Tibial artery (tissue), 4 donors: ENCODE data around the gene STRIP1.
A peak's percentile ranks its signal among the peaks of the same experiment; 100 is the strongest.

Experiments used
- DNase-seq, 2 donors: peaks; one replicate each; pipeline ENCODE4 v3.0.0-alpha.2; 2019
- H3K27ac ChIP-seq, 2 donors: fragments of 200-600 bp; sonication (generic) in 1 of 2; 1 replicate in 1 of 2; 2 replicates in 1 of 2; pipeline ENCODE4 v1.5.1; 2018 to 2019; ENCODE audit warnings: mild to moderate bottlenecking in 1 of 2
- H3K27me3 ChIP-seq, 2 donors: fragments of 200-600 bp; sonication (generic) in 1 of 2; one replicate each; pipeline versions ENCODE4 v1.5.1 to v1.6.0; 2016 to 2019
- H3K36me3 ChIP-seq, 3 donors: fragments of 200-600 bp; sonication (generic) in 2 of 3; one replicate each; pipeline ENCODE4 v1.5.1; 2016 to 2019; ENCODE audit warnings: mild to moderate bottlenecking in 2 of 3
- H3K4me1 ChIP-seq, 4 donors: fragments of 200-600 bp; sonication (generic) in 2 of 4; 1 replicate in 3 of 4; 2 replicates in 1 of 4; pipeline ENCODE4 v1.5.1; 2016 to 2019
- H3K4me3 ChIP-seq, 2 donors: fragments of 200-600 bp; sonication (generic) in 1 of 2; 1 replicate in 1 of 2; 2 replicates in 1 of 2; pipeline ENCODE4 v1.5.1; 2018 to 2019; ENCODE audit warnings: mild to moderate bottlenecking in 2 of 2
- H3K9me3 ChIP-seq, 3 donors: fragments of 200-600 bp; sonication (generic) in 1 of 3; one replicate each; pipeline ENCODE4 v1.5.1; 2016 to 2019
- CTCF ChIP-seq, 2 experiments: fragments of 200-600 bp in 1 of 2; fragments of 450-650 bp in 1 of 2; IDR thresholded peaks; one replicate each; pipeline ENCODE4 v1.5.1; 2017 to 2019; ENCODE audit warnings: antibody characterized with exemption in 2 of 2, mild to moderate bottlenecking in 1 of 2, moderate library complexity in 1 of 2
- intact Hi-C: fragments of 100-400 bp; cut with DNase I; formaldehyde crosslinking; loops from one replicate; pipeline ENCODE4 v1.15.0; 2023; ENCODE audit warnings: low total_unique reads

STRIP1 gene

GRCh38 chr1:110043016-110043415 lies 8.6 kb downstream of the STRIP1 start:
- no peak overlapping the region for H3K4me3 ChIP-seq
- no peaks in the 10 kb centered on the region for H3K4me1 ChIP-seq
- H3K36me3 ChIP-seq = peaks cover 94 to 100% (median 100%) of the 10 kb centered on the region in 3 donors
- TF ChIP-seq CTCF (IDR thresholded peaks at IDR 0.05) = no peak
- DNase-seq = no peak
- H3K27ac ChIP-seq = no peak overlapping the region
- intact Hi-C loops = no loop called here
- no peaks in the 10 kb centered on the region for H3K27me3 ChIP-seq
- no peaks in the 10 kb centered on the region for H3K9me3 ChIP-seq

- Histone ChIP-seq H3K4me1 (no peaks in the 10 kb centered on the region), H3K36me3 (peaks cover 66 to 100% (median 98%) of the 10 kb centered on the region in 3 donors), H3K4me3 (no peak overlapping the region), H3K9me3 (no peaks in the 10 kb centered on the region), H3K27me3 (no peaks in the 10 kb centered on the region), H3K27ac (no peak overlapping the region)
- TF ChIP-seq CTCF (IDR thresholded peaks at IDR 0.05) = no peak
- intact Hi-C loops = no loop called here
- DNase-seq = no peak
Measured at GRCh38 chr1:110047463-110047862, 13.0 kb downstream of the STRIP1 start.

GRCh38 chr1:110048240-110048639 lies 13.8 kb downstream of the STRIP1 start:
- Histone ChIP-seq H3K4me1 (no peaks in the 10 kb centered on the region), H3K36me3 (peaks cover 66 to 100% (median 98%) of the 10 kb centered on the region in 3 donors), H3K4me3 (no peak overlapping the region), H3K9me3 (no peaks in the 10 kb centered on the region), H3K27me3 (no peaks in the 10 kb centered on the region), H3K27ac (no peak overlapping the region)
- no peak for DNase-seq
- intact Hi-C loops = no loop called here
- no peak for TF ChIP-seq CTCF (IDR thresholded peaks at IDR 0.05)

- H3K36me3 ChIP-seq = peaks cover 63 to 100% (median 98%) of the 10 kb centered on the region in 3 donors
- H3K9me3 ChIP-seq = no peaks in the 10 kb centered on the region
- no peaks in the 10 kb centered on the region for H3K4me1 ChIP-seq
- TF ChIP-seq CTCF (IDR thresholded peaks at IDR 0.05) = no peak
- no peaks in the 10 kb centered on the region for H3K27me3 ChIP-seq
- intact Hi-C loops = no loop called here
- DNase-seq = no peak
- H3K4me3 ChIP-seq = no peak overlapping the region
- no peak overlapping the region for H3K27ac ChIP-seq
Measured at GRCh38 chr1:110048923-110049601, 14.6 kb downstream of the STRIP1 start.

- Histone ChIP-seq H3K9me3 (no peaks in the 10 kb centered on the region), H3K4me3 (no peak overlapping the region), H3K27ac (no peak overlapping the region), H3K4me1 (no peaks in the 10 kb centered on the region), H3K27me3 (no peaks in the 10 kb centered on the region), H3K36me3 (peaks cover 63 to 100% (median 98%) of the 10 kb centered on the region in 3 donors)
- peak in 1 of 2 donors; percentile 41 for DNase-seq
- no peak for TF ChIP-seq CTCF (IDR thresholded peaks at IDR 0.05)
- intact Hi-C loops = no loop called here
Measured at GRCh38 chr1:110049801-110050601, 15.6 kb downstream of the STRIP1 start.
